Kasumi-1 (cell line): ENCODE data around the gene ZDHHC6.
"Not testable (repeated sequence)": the region's sequence is repeated elsewhere in the genome, so short reads cannot be mapped to it uniquely, and the experiment has no call there.

ENCODE experiments used
- DNase-seq, 2 experiments: peaks; one replicate each; lab custom pipeline; 2025; lab: John Stamatoyannopoulos, UW

ZDHHC6 gene

DNA sequence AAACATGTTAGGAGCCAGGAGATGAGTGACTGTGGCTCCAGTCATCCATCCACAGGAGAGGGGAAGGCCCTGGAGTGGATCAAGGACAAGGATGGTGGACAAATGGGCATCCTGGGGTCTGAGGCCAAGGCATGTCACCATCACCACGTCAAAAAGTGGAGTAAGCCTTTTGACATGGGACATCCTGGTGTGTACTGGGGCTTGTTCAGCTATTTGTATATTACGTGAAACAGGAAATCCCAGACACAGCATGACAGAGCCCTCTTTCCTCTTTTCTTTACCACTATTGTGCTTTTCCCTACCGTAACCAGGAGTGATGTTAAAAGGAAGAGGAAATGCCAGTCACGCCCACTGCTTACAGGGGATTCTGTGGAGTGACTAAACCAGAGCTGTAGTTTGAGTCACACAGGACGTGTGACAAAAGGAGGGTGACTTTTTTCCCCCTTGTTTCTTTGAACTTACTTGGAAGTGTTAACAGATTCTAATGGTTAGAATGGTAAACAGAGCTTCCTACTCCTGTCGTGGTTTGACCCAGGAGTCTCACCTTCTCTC lies 57.4 kb downstream of the ZDHHC6 start:
- DNase-seq, result peak; percentile 98

DNA sequence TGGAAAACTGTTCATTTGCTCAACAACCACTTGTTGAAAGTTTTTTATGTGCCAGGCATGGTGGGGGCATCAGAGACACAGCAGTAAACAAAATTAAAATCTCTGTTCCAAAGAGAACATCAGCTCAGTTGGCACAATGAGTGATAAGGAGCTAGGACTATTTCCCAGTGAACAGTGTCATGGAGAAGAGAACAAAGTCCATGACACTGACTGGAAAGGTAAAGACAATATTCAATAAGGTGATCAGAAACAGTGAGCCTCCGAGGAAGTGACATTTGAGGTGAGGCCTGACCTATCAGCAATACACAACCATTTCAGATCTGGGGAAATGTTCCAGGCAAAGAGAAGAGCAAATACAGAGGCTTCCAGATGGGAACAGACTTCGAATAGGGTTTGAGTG lies 58.2 kb downstream of the ZDHHC6 start:
- no peak for DNase-seq

DNA sequence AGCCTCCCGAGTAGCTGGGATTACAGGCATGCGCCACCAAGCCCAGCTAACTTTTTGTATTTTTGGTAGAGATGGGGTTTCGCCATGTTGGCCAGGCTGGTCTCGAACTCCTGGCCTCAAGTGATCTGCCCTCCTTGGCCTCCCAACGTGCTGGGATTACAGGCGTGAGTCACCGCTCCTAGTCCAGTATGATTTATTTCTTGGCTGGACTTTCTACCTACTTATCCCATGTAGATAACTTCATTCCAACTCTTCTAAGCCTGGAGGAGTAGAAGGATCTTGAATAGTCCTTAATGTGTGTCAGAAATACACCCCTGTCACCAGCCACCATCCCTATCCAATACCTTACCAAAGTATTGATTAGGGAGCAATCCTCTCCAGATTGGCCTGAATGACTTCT lies 58.7 kb downstream of the ZDHHC6 start:
- DNase-seq, result not testable (repeated sequence)

DNA sequence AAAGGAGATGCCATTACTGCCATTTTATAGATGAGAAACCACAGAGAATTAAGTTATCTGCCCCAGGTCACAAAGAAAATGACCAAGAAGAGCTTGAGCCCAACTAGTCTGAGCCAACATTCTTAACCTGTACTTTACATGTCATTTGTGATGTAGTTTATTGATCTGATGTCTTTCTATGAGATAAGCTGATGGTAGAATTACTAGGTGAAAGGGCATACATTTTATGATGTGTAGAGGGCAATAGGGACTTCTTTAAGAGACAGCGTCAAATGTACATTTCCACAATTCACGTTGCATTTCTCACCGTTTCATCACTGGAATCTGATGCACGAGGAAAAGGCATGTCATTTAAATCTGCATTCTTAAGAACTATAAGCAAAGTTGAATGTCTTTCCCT lies 61.5 kb downstream of the ZDHHC6 start:
- no peak for DNase-seq

DNA sequence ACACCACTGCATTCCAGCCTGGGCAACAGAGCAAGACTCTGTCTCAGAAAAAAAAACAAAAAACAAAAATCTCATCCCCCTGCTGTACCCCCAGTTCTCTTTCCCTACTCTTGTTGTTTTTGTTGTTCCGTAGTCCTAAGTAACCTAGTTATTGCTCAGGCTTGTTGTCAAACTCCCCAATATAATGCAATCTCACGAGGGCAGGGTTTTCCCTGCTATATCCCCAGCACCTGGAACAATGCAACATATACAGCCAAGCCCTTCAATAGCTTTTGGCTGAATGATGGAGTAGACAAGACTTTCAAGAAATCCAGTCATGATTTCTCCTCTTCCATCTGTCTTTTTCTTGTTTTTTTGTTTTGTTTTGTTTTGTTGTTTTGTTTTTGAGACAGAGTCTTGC lies 62.6 kb downstream of the ZDHHC6 start:
- no peak for DNase-seq

DNA sequence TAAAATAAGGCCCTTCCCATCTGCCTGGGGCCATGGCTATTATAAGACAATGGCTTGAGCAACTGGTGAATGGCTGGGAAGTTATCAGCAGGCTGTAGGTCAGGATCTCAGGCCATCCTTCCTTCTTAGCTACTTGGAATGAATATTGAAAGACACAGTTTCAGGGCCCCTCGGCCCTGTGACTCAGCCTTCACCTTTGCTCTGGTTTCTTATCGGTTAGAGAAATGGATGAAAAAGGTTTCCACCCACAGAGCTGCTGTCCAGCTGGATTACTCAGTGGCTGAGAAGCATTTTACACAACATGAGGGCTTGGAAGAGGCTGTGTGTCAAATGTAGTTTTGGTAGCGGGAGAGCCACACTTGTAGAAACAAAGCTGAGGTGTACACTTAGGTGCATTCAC lies 63.4 kb downstream of the ZDHHC6 start:
- no peak for DNase-seq

DNA sequence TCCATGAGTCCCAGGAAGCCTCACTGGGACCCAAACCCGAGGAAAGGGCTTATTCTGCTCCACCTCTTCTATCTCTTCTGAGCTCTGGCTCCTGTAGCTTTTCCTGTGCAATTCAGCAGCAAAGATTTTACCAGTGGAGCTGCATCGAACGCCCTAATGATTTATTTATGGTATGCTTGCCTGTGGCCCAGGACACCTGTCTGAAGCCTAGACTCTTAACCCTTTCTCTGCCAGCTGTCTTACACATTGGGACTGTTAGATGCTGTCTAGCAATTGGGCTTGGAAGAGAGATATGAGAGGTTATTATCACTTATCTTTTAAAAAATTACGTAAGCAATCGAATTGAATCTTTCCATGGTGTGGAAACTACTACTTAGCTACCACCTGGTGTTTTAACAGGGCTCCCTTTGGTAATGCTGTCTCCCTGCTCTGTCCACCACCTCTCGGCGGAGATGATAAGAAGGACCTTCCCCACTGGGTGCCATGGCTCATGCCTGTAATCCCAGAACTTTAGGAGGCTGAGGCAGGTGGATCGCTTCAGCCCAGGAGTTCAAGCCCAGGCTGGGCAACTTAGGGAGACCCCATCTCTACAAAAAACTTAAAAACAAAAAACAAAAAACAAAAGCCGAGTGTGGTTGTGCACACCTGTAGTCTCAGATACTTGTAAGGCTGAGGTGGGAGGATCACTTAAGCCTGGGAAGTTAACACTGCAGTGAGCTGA lies 64.0 kb downstream of the ZDHHC6 start:
- no peak for DNase-seq
